ENCODE results near the gene CYTH1. TPM values are rescaled to one million over a fixed set of nuclear protein-coding genes. Genes with fewer than 3 reads are reported as not detected.

Gene CYTH1
- total RNA-seq, 1 experiment from 2014 or later: 9.7 TPM

GRCh38 chr17:78644931-78645351, 137.1 kb downstream of the CYTH1 start:
- Histone ChIP-seq H2AK5ac (ENCODE audit: insufficient read length, low read length) (no peak overlapping the region), H3K27me3 (ENCODE audit: insufficient read depth, low read length) (no peaks in the 10 kb centered on the region; the same call in 1 of the 2 replicates), H2BK20ac (ENCODE audit: low read depth, low read length, poor library complexity, severe bottlenecking) (no peak overlapping the region), H3K56ac (ENCODE audit: insufficient read length, low read depth, low read length) (no peak overlapping the region), H3K9ac (ENCODE audit: extremely low read depth, insufficient read length, low read length) (no peak overlapping the region), H3K18ac (ENCODE audit: insufficient read length, low read depth, low read length) (no peak overlapping the region), H3K9me3 (ENCODE audit: control insufficient read depth, low read depth, low read length) (no peaks in the 10 kb centered on the region), H3K23me2 (ENCODE audit: insufficient read length, low read depth, low read length, poor library complexity, severe bottlenecking) (no peaks in the 10 kb centered on the region), H3K23ac (ENCODE audit: insufficient read length, low read depth, low read length) (no peak overlapping the region), H3K79me2 (ENCODE audit: insufficient read depth, low read length) (no peaks in the 10 kb centered on the region), H2BK5ac (ENCODE audit: insufficient read length, low read length) (no peak overlapping the region), H3K79me1 (ENCODE audit: insufficient read depth, low read depth, low read length, poor library complexity, severe bottlenecking) (no peaks in the 10 kb centered on the region), H2BK15ac (ENCODE audit: low read depth, low read length) (no peak overlapping the region), H3K4ac (ENCODE audit: low read depth, low read length) (no peak overlapping the region), H3K4me1 (ENCODE audit: insufficient read depth, low read length) (no peaks in the 10 kb centered on the region), H4K5ac (ENCODE audit: insufficient read length, low read depth, low read length) (no peak overlapping the region), H3T11ph (ENCODE audit: low read length) (no peak overlapping the region), H3K14ac (ENCODE audit: insufficient read depth, low read length) (no peak overlapping the region), H2BK12ac (ENCODE audit: insufficient read length, low read depth, low read length) (no peak overlapping the region), H3K4me2 (ENCODE audit: insufficient read depth, insufficient read length, low read length) (no peak overlapping the region), H4K91ac (ENCODE audit: insufficient read length, low read depth, low read length) (no peak overlapping the region), H3K27ac (ENCODE audit: insufficient read length, low read depth, low read length) (no peak overlapping the region), H4K8ac (replicated peaks; ENCODE audit: insufficient read length, low read depth, low read length) (no peak overlapping the region), H2AFZ (ENCODE audit: low read length) (no peak overlapping the region), H2BK120ac (ENCODE audit: low read depth, low read length, poor library complexity, severe bottlenecking) (no peak overlapping the region), H4K20me1 (ENCODE audit: control insufficient read depth, insufficient read depth, insufficient read length) (no peaks in the 10 kb centered on the region)
- H3K36me3 Mint-ChIP-seq (ENCODE audit: insufficient read depth in 1 of 3, low read depth in 3 of 3): no peaks in the 10 kb centered on the region
- H3K27me3 Mint-ChIP-seq (ENCODE audit: low read depth): peaks cover 2% of the 10 kb centered on the region
- H3K27ac Mint-ChIP-seq: no peak overlapping the region
- WGBS (ENCODE audit: extremely low coverage, insufficient read length, low lambda C conversion rate): no CpG with 5 or more reads among the region's 14 CpGs
- H3K9me3 Mint-ChIP-seq: peaks cover 0 to 2% of the 10 kb centered on the region in 2 experiments; a peak in 3 of 5 replicates
- no peak overlapping the region for H3K4me3 Mint-ChIP-seq
- H3K4me1 Mint-ChIP-seq: peaks cover 4 to 13% of the 10 kb centered on the region in 2 experiments; a peak in 1 of 4 replicates
- no peak for DNase-seq
- TF ChIP-seq, protein P1, sequence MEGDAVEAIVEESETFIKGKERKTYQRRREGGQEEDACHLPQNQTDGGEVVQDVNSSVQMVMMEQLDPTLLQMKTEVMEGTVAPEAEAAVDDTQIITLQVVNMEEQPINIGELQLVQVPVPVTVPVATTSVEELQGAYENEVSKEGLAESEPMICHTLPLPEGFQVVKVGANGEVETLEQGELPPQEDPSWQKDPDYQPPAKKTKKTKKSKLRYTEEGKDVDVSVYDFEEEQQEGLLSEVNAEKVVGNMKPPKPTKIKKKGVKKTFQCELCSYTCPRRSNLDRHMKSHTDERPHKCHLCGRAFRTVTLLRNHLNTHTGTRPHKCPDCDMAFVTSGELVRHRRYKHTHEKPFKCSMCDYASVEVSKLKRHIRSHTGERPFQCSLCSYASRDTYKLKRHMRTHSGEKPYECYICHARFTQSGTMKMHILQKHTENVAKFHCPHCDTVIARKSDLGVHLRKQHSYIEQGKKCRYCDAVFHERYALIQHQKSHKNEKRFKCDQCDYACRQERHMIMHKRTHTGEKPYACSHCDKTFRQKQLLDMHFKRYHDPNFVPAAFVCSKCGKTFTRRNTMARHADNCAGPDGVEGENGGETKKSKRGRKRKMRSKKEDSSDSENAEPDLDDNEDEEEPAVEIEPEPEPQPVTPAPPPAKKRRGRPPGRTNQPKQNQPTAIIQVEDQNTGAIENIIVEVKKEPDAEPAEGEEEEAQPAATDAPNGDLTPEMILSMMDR (conservative IDR thresholded peaks at IDR 0.05): no peak
